H54 (cell line): ENCODE data around the gene BAD.
A peak's percentile ranks its signal among the peaks of the same experiment; 100 is the strongest.

Source experiments
- DNase-seq: peaks from one replicate; pipeline ENCODE4 v3.0.0; 2011; ENCODE audit warnings: low spot score, mixed read lengths; ENCODE audit not compliant: insufficient read length
- FAIRE-seq: peaks from 3 replicates; lab custom pipeline; 2011; peaks lifted over from hg19 to GRCh38; lab: Jason Lieb, UNC
- POLR2A ChIP-seq: IDR thresholded peaks from 2 replicates; pipeline ENCODE4 v1.6.1; 2011; ENCODE audit warnings: low read depth, mild to moderate bottlenecking, low read length

Gene BAD

DNA sequence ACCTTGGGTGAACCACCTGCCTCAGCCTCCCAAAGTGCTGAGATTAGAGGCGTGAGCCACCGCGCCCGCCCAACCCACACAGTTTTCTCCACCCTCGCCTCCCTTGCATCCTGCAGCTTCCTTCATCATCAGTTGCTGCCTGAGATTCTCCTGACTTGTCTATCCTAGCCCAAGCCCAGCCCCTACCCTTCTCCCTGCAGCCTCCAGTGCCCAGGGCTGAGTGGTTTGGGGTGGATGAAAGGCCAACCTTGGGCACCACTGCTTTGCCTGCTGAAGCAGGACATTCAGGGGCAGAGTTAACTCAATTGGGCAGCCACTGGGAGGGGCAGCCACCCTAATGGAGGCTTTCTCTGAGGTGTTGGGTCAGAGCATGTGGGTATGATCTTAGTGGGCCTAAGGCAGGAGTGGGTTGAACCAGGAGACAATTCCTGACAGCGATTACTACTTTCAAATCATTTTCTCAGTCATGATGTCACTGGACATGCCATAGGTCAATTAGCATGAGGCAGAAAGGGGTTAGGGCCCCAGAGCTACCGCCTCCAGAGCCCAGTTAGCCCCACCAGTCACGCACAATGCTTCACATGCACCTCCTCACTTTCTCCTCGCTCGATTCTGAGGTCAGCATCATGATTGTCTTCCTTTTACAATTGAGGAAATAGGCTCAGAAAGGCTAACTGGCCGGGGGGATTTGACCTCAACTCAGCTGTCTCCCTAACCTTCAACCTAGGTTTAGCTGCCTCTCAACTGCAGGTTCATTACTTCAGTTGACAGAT lies 44.6 kb downstream of the BAD start:
- no peak for FAIRE-seq
- TF ChIP-seq POLR2A, result no peak
- no peak for DNase-seq

- no peak for TF ChIP-seq POLR2A
- DNase-seq, result no peak
- no peak for FAIRE-seq
These were observed 45.5 kb downstream of the BAD start for GRCh38 chr11:64238999-64239398.

DNA sequence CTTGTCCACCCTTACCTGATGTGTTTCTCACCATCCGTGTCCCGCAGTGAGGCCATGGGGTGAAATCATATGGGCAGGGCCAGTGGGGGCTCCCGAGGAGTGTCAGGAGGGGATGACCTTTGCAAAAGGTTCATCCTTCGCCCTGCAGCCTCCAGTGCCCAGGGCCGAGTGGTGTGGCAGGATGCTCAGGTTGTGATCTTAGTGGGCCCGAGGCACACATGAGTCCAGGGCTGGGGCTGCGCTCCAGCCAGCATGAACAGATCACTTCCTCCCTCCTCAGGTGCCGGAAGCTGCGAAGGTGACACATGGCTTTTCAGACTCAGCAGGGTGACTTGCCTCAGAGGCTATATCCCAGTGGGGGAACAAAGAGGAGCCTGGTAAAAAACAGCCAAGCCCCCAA lies 46.4 kb downstream of the BAD start:
- DNase-seq (no peak), FAIRE-seq (no peak)
- TF ChIP-seq POLR2A, result no peak

- TF ChIP-seq POLR2A, result no peak
- DNase-seq, result no peak
- FAIRE-seq, result no peak
These were observed 46.9 kb downstream of the BAD start for GRCh38 chr11:64237484-64237951.

DNA sequence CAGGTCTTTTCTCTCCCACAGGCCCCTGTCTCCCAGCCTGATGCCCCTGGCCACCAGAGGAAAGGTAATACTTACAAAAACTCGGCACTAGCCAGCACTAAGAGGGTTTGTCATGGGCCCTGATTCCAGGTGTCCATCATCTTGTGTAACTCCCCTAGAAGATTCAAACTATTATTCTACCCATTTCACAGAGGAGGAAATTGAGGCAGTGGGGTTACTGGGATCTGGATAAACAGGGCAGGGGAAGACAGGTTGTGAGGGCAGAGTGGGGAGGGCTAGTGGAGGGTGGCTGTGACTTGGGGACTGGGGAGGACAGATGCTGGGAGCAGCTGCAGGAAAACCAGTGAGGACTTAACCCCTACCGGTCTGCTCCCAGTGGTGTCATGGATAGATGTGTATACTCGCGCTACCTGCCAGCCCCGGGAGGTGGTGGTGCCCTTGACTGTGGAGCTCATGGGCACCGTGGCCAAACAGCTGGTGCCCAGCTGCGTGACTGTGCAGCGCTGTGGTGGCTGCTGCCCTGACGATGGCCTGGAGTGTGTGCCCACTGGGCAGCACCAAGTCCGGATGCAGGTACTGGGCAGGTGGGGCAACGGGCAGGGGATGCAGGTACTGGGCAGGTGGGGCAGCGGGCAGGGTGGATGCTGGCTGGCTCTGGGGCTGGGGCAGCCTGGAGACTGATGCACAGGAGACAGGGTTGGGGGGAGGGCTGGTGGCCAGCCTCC lies 48.9 kb downstream of the BAD start:
- DNase-seq, result no peak
- FAIRE-seq, result no peak

GRCh38 chr11:64234647-64235379 lies 49.7 kb downstream of the BAD start:
- FAIRE-seq, result no peak

More for the DNA sequence above, 48.9 kb downstream of the BAD start:
- TF ChIP-seq POLR2A, result no peak

DNA sequence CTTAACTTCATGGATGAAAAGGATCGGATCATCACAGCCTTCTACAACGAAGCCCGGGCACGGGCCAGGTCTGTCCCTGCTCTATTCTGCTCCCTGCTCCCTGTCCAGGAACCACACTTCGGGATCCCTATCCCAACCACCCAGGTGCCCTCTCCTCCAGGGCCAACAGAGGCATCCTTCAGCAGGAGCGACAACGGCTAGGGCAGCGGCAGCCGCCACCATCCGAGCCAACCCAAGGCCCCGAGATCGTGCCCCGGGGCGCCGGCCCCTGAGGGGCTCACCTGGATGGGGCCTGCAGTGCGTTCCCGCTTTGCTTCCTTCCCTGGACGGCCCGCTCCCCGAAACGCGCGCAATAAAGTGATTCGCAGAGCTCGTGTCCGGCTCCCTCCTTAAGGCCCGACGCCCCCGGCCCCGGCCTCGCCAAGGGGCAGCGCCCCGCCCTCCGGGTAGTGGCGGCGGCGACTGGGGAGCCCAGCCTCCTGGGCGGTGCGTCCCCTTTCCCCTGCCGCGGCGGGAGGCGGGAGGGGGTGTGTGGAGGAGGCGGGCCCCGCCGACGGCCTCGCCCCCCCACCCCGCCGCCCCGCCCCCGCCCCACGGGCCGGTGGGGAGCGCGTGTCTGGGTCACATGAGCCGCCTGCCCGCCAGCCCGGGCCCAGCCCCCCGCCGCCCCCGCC lies 50.4 kb downstream of the BAD start, which contains the start of gene VEGFB:
TSS of gene VEGFB (plus strand) at position 672 of the 674 bp plus-strand sequence. CDS start 250 bp downstream, outside the sequence.
- no peak for TF ChIP-seq POLR2A
- DNase-seq, result peak; percentile 67
- no peak for FAIRE-seq

More at GRCh38 chr11:64234647-64235379, 49.7 kb downstream of the BAD start:
- DNase-seq, result no peak
- TF ChIP-seq POLR2A, result peak; percentile 43; the same call in 1 of the 2 replicates

DNA sequence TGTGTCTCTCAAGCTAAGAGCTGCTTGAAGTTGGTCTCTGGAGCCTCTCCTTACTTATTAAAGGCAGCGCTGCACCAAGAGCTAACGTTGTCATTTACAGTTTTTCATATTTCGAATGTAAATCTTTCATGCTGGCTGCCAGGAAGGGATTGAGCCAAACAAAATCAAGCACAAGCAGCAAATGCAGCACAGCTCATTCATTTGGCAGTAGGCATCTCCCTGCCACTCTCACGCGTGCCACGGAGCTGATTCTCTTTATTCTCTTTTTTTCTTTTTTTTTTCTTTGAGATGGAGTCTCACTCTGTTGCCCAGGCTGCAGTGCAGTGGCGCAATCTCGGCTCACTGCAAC lies 51.5 kb downstream of the BAD start:
- no peak for TF ChIP-seq POLR2A
- no peak for FAIRE-seq
- DNase-seq, result no peak

DNA sequence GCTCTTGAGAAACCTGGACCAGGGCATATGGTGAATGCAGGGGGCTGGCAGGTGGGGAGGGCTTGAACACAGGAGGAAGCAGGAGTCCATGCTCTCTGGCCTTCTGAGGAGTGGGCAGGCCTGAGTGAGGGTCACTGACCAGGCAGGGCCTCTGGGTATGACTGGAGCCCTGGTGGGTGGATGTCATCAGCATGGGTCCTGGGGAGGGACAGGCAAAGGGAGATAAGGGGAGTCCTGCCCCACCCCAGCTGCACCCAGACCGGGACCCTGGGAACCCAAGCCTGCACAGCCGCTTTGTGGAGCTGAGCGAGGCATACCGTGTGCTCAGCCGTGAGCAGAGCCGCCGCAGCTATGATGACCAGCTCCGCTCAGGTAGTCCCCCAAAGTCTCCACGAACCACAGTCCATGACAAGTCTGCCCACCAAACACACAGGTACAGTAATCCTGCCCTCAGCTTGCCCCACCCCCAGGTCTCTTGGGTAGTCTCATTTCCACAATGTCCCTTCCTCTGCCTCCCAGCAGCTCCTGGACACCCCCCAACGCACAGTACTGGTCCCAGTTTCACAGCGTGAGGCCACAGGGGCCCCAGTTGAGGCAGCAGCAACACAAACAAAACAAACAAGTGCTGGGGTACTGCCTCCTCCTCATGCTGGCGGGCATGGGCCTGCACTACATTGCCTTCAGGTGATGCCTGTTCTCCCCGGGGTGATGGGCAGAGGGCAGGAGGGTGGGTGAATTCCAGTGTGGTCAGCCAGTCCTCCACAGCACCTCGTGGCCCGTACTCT lies 52.1 kb downstream of the BAD start:
- DNase-seq (no peak), FAIRE-seq (no peak)
- no peak for TF ChIP-seq POLR2A

DNA sequence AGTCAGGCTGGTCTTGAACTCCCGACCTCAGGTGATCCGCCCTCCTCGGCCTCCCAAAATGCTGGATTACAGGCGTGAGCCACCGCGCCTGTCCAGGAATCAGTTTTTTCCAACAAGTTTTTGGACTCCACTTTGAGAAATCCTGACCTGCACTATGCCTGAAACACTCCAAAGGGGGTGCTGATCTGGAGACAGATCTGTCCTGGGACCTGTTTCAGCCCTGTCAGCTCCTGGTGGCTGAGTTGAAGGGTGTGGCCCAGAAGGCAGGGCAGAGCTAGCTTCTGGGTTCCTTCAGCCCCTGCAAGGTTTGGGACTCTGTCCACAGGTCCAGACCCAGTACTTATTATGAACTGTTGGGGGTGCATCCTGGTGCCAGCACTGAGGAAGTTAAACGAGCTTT lies 52.9 kb downstream of the BAD start:
- DNase-seq (no peak), FAIRE-seq (no peak)
- no peak for TF ChIP-seq POLR2A

GRCh38 chr11:64230985-64231365 lies 53.5 kb downstream of the BAD start:
- DNase-seq (no peak), FAIRE-seq (no peak)
- TF ChIP-seq POLR2A, result peak; percentile 6; the same call in 1 of the 2 replicates

GRCh38 chr11:64230171-64230984 lies 54.1 kb downstream of the BAD start, which contains the start of gene DNAJC4:
Gene DNAJC4 (plus strand): TSS chr11:64230548. CDS start chr11:64230855, 307 bp downstream.
- peak; percentile 79 for DNase-seq
- FAIRE-seq, result no peak
- TF ChIP-seq POLR2A, result peak; percentile 31
